Stomach (tissue), 4 donors: ENCODE results near the gene ABI3BP.

Source experiments
- EP300 ChIP-seq: sonication (generic); formaldehyde crosslinking; IDR thresholded peaks from one replicate; pipeline ENCODE4 v1.6.1; 2017; ENCODE audit warnings: antibody characterized with exemption
- POLR2A ChIP-seq, 4 donors: fragments of 450-650 bp; IDR thresholded peaks; one replicate each; pipeline ENCODE4 v1.6.1; 2016; ENCODE audit warnings: antibody characterized with exemption in 4 of 4, control low read depth in 2 of 4, mild to moderate bottlenecking in 1 of 4, moderate library complexity in 1 of 4
- POLR2AphosphoS5 ChIP-seq, 3 donors: sonication (generic); formaldehyde crosslinking; IDR thresholded peaks; one replicate each; pipeline ENCODE4 v1.6.1; 2016; ENCODE audit warnings: antibody characterized with exemption in 3 of 3
- TF ChIP-seq, protein P1 (sequence below), 7 experiments: fragments of 450-650 bp in 4 of 7; fragments of 200-600 bp in 3 of 7; sonication (generic) in 3 of 7; IDR thresholded peaks; one replicate each; pipeline ENCODE4 v1.5.1; 2016 to 2019; ENCODE audit warnings: antibody characterized with exemption in 7 of 7, control low read depth in 2 of 7, mild to moderate bottlenecking in 1 of 7

DNA sequence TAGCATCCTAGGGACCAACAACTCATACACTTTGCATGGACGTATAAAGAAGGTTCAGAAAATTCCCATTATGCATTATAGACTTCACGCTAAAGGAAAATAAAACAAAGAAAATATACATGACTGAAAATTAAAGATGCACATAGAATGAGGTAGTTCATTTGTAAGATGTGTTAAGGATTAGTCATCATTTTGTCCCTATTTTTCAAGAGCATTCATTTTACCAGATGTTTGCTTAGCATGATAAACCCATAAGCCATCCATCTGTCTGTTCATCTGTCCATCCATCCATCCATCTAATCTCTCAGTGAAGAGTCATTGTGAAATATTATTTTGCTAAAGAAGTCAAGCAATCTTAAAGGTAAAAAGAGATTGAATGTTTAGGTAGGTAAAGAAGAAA lies 203.6 kb downstream of the ABI3BP start:
- TF ChIP-seq, protein P1, sequence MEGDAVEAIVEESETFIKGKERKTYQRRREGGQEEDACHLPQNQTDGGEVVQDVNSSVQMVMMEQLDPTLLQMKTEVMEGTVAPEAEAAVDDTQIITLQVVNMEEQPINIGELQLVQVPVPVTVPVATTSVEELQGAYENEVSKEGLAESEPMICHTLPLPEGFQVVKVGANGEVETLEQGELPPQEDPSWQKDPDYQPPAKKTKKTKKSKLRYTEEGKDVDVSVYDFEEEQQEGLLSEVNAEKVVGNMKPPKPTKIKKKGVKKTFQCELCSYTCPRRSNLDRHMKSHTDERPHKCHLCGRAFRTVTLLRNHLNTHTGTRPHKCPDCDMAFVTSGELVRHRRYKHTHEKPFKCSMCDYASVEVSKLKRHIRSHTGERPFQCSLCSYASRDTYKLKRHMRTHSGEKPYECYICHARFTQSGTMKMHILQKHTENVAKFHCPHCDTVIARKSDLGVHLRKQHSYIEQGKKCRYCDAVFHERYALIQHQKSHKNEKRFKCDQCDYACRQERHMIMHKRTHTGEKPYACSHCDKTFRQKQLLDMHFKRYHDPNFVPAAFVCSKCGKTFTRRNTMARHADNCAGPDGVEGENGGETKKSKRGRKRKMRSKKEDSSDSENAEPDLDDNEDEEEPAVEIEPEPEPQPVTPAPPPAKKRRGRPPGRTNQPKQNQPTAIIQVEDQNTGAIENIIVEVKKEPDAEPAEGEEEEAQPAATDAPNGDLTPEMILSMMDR (IDR thresholded peaks at IDR 0.05) = no peak
- TF ChIP-seq POLR2AphosphoS5 (IDR thresholded peaks at IDR 0.05) (no peak), EP300 (no peak), POLR2A (IDR thresholded peaks at IDR 0.05) (no peak)
